Measurements from ENCODE around the gene DDX20.

The DDX20 gene

GRCh38 chr1:111747282-111747734 lies 8.4 kb upstream of the DDX20 start:
- DNase-seq (ENCODE audit: insufficient read length, low spot score) (no peak), FAIRE-seq (no peak)

- FAIRE-seq: no peak
- no peak for DNase-seq (ENCODE audit: insufficient read length, low spot score)
Observed at GRCh38 chr1:111747947-111748346, 7.8 kb upstream of the DDX20 start.

DNA sequence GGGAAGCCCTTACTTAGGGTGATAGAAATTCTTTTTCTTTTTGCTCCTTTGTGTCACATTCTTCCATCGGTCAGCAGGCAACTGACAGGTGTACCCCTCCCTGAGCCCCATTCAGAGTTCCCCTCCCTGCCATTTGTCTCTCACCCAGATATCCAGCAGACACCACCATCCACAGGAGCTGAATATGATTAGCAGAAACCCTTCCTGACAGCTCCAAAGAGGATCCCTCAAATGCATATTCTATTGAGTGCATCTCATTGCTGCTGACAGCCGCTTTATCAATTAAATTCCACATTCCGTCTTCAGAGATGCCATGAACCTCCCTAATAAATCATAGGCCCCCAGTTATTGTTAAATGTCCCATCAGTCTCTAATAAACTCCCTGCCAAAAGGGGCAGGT lies 6.1 kb upstream of the DDX20 start:
- FAIRE-seq: no peak
- DNase-seq (ENCODE audit: insufficient read length, low spot score): no peak

GRCh38 chr1:111750856-111751255 lies 4.8 kb upstream of the DDX20 start:
- DNase-seq (ENCODE audit: insufficient read length, low spot score) (no peak), FAIRE-seq (no peak)

- DNase-seq (ENCODE audit: insufficient read length, low spot score) (no peak), FAIRE-seq (no peak)
Observed at GRCh38 chr1:111751906-111752575, 3.7 kb upstream of the DDX20 start.

DNA sequence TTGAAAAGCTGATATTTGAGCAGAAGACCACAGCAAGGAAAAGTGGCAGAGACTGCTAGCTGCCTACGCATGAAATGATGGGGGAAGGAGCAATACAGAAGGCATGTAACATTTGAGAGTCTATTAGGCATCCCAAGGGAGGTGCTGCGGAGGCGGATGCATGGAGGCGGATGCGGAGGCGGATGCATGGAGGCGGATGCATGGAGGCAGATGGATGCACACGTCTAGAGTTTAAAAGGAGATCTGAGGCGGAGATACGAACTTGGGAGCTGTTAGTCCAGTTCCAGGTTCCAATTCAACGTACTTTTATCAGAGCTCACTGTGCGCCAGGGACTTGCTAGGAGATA lies 744 bp upstream of the DDX20 start:
- DNase-seq (ENCODE audit: insufficient read length, low spot score): no peak
- no peak for FAIRE-seq

GRCh38 chr1:111756124-111756513 lies 418 bp downstream of the DDX20 start:
- DNase-seq (ENCODE audit: insufficient read length, low spot score) (no peak), FAIRE-seq (no peak)

GRCh38 chr1:111758373-111758772 lies 2.7 kb downstream of the DDX20 start:
- DNase-seq (ENCODE audit: insufficient read length, low spot score) (no peak), FAIRE-seq (no peak)

- FAIRE-seq (no peak), DNase-seq (ENCODE audit: insufficient read length, low spot score) (no peak)
Observed at GRCh38 chr1:111761717-111762116, 6.0 kb downstream of the DDX20 start.

- DNase-seq (ENCODE audit: insufficient read length, low spot score) (no peak), FAIRE-seq (no peak)
Observed at GRCh38 chr1:111762332-111762731, 6.6 kb downstream of the DDX20 start.

- no peak for DNase-seq (ENCODE audit: insufficient read length, low spot score)
- FAIRE-seq: no peak
Observed at GRCh38 chr1:111768023-111768422, 12.3 kb downstream of the DDX20 start.

DNA sequence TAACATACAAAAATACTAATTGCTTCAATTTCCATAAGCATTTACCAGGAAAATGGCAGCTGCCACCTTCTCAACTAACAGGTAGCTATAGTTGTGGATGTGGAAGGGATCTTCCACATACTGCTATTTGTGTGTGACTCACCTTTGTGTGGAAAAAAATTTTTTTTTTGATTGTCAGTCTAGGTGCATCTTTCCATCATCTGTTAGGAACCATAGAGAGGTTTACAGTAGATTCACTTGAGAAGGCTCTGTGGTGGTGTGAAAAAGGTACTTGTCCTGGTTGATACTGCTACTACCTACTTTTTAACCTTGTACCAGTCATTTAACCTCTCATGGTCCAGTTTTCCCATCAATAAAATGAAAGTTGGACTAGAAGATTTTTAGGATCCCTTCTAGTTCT lies 12.9 kb downstream of the DDX20 start:
- DNase-seq (ENCODE audit: insufficient read length, low spot score) (no peak), FAIRE-seq (no peak)

GRCh38 chr1:111769517-111770146 lies 13.9 kb downstream of the DDX20 start:
- peak; percentile 25 for DNase-seq (ENCODE audit: insufficient read length, low spot score)
- FAIRE-seq: no peak

DNA sequence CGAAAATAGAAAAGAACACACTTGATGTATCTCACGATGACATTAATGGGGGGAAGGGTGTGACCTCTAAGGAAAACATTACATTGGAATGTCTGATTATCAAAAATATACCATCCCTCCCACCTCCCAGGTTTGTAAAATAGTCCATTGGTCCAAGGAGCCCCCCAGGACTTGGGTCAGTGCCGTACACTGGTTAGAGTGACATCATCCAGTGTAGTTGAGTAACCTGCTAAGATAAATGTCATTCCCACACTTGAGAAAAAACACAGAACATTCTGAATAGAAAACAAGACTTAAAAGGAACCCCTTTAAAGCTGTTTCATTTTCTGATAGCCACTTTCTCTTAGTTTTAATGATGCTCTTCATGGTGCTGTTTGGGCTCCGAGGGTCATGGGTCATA lies 15.2 kb downstream of the DDX20 start:
- DNase-seq (ENCODE audit: insufficient read length, low spot score) (no peak), FAIRE-seq (no peak)

DNA sequence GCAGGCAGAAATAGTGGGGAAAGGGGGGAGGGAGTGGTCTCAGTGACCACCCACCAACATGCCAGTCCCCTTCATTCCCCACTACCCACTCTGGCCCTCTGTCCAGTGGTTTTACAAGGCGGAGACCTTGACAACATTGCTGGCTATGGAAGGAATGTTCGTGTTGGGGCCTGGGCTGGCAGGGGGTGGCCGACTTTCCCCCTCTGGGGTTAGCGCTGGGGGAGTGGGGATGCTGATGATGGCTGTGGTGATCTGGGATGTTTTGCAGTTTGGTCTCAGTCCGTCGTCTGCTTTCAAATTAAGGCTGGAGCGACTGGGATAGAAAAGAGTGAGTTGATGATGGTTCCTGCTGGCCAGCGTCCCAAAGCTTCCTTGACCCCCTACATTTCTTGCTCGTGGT lies 20.3 kb downstream of the DDX20 start:
- DNase-seq (ENCODE audit: insufficient read length, low spot score) (no peak), FAIRE-seq (no peak)

- DNase-seq (ENCODE audit: insufficient read length, low spot score) (peak; percentile 19), FAIRE-seq (no peak)
Observed at GRCh38 chr1:111776391-111776790, 20.7 kb downstream of the DDX20 start.

DNA sequence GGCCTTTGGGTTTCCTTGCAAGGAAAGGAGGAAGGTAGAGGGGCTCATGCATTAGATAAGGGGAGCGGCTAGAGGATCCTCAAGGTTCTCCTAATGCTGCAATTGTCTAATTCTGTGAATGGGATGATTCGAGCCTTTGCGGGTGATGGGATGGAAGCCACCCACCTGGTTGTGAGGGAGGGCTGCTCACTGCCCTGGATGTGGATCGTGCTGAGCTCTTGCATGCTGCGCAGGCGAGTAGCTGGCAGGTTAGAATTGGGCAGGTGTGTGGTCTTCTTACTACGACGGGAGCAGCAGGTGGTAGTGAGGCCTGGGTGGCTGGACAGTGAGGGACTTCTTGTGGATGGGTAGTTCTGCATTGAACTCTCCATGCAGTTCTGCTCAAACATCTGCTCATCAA lies 21.2 kb downstream of the DDX20 start:
- no peak for FAIRE-seq
- no peak for DNase-seq (ENCODE audit: insufficient read length, low spot score)

- FAIRE-seq: no peak
- no peak for DNase-seq (ENCODE audit: insufficient read length, low spot score)
Observed at GRCh38 chr1:111777301-111777700, 21.6 kb downstream of the DDX20 start.

GRCh38 chr1:111778066-111778465 lies 22.4 kb downstream of the DDX20 start:
- no peak for DNase-seq (ENCODE audit: insufficient read length, low spot score)
- no peak for FAIRE-seq

DNA sequence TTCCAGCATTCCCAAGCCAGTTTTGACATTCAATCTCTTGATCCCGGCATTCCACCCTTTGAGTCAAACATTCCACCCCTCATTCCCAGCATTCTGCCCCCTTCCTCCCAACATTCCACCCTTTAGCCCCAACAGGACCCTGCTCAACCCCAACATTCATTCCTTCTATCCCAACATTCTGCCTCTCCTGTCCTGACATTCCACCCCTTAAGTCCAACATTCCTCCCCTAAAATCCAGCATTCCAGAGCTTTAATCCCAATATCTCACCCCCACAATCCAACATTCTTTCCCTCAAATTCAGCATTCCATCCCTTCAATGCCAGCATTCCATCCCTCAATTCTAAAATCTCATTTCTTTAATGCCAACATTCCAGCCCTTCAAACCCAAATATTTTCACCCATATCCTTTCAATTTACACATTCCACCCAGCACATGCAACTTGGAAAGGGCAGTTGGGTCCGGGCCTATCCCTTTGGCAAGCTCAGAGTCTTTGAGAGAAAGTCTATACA lies 22.9 kb downstream of the DDX20 start:
- DNase-seq (ENCODE audit: insufficient read length, low spot score): no peak
- no peak for FAIRE-seq

DNA sequence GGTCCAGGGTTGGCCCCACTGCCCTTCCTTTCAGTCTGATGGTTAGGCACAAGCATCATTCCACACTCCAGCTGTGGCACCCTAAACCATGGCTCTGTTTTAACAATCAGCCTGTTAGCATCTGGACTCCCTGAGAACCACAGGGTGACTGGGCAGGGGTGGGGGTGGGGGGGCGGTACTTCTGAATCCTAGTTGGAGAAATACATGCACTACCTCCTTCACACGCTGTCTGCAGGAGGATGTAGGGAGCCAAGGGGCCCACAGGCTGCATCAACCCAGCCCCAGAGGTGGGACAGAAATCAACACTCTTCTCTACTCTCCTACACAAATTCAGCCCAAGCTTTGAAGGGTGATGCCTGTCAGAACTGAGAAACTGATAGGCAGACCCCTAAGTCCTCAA lies 23.8 kb downstream of the DDX20 start:
- no peak for FAIRE-seq
- no peak for DNase-seq (ENCODE audit: insufficient read length, low spot score)

DNA sequence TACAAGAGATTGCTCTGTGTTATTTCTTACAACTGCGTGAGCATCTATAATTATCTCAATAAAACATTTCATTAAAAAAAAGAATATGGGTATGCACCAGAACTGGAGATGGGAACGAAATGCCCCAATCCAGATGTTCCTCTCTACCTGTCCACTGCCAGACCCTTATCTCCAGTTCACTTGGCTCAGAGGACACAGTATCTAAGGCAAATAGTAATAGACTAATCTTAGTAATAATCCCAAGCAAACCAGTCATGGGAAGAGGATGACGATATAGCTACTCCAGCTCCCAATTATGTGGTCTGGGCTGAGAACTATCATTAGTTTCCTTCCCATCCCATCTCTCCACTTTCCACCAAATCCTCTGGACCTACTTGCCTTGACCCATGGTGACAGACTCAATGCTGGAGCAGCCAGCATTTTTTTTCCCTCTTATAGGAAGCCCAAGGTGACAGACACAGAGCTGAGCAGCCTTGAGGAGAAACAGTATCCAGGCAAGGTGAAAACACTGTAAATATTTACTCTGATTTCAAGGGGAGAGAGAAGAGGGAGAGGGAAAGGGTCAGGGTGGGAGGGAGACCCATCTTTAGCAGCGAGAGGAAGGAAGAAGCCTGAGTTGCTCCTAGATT lies 28.7 kb downstream of the DDX20 start:
- no peak for FAIRE-seq
- DNase-seq (ENCODE audit: insufficient read length, low spot score): no peak

Measured in HTR-8/SVneo (cell line).